Activated CD4-positive, alpha-beta T cell treated with anti-CD3 and anti-CD28 coated beads, Interleukin-2, amount 50 U/mL, for 4 hours (primary cell): ENCODE data around the gene RNASE4.
"Not testable (repeated sequence)": the region's sequence is repeated elsewhere in the genome, so short reads cannot be mapped to it uniquely, and the experiment has no call there.

Experiments
- DNase-seq, 2 experiments: peaks; one replicate each; pipeline ENCODE4 v3.0.0-alpha.2; 2020

Gene RNASE4

DNA sequence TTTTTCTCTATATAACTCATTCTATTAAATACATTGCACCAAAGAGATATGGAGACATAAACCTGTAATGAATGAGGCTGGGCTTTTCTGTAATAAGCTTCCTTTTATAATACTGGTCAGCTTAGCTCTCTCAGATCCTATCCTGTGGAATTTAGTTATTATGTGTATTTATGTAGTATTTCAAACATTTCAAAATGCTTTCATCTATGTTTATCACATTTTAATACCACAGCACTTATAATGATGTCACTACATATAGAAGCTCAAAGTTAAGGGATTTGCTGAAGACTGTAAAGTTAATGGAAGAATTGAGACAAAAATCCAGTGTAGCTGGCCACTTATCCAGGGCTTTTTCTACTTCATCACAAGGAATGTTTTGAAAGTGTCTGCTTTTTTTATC, 15.6 kb downstream of the RNASE4 start:
- DNase-seq: no peak

DNA sequence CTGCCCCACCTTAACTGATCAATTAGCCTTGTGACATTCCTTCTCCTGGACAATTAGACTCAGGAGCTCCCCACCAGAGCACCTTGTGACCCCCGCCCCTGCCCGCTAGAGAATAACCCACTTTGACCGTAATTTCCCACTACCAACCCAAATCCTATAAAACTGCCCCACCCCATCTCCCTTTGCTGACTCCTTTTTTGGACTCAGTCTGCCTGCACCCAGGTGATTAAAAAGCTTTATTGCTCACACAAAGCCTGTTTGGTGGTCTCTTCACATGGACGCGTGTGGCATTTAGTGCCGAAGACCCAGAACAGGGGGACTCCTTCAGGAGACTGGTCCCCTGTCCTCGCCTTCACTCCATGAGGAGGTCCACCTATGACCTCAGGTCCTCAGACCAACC, 16.6 kb downstream of the RNASE4 start:
- DNase-seq: not testable (repeated sequence)

DNA sequence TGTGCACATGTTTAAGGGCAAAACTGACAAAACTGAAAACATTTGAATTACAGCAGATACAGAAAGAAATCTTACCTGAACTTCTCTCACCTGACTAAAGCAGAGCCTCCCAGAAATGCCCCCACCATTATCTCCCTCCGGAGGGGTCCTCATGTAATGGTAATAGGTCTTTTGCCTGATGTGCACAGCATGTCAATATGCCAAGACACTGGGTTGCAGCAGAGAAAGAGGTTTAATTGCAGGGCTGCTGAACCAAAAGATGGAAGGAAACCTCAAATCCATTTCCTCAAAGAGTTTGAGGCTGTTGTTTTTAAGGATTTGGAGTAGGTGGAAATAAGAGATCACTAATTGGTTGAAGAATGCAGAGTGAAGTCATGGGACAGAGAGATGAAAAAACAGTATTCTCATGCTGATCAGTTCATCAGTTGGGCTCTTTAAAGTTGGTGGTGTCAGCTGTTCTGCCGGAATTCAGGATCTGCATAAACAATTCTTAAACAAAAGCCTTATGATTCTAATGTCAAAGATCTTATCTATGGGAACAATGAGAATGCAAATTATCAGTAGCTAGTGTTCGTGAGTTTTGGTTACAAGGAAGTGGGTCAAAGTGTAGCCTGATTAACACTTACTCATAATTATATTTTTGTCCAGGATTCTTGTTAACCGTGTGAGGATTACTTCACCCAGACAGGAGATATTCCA, 22.4 kb downstream of the RNASE4 start:
- DNase-seq: no peak

DNA sequence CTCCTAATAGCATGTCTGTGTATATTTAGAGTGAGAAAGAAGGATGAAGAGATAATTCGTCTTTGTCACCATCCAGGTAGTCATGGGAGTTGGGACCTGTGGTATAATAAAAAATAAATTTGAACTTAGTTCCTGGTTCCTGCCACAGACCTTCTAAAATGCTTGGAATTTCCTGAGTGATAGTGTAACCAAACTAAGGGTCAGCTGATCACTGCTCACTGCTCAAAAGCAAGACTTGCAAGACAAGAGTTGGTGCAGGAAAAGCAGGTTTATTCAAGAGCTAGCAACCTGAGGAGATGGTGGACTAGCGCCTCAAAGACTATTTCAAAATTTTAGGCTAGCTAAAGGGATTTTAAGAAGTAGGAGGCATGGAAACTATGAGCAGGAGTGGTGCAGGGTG, 23.3 kb downstream of the RNASE4 start:
- no peak for DNase-seq

DNA sequence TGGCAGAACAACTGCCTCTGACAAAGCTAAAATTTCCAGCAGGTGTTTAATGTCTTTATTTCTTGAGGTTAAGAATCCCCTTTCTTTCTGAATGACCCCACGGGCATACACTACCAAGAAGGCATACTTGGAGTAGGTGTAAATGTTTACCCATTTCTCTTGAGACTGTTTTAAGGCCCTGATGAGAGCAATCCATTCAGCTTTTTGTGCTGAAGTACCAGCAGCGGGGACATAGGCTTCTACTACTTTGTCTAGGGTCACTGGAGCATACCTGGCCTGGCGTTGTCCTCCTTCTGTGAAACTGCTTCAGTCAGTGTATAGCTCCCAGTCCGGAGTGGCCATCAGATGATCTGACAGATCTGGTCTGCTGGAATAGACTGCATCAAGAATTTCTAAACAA, 26.9 kb downstream of the RNASE4 start:
- no peak for DNase-seq

DNA sequence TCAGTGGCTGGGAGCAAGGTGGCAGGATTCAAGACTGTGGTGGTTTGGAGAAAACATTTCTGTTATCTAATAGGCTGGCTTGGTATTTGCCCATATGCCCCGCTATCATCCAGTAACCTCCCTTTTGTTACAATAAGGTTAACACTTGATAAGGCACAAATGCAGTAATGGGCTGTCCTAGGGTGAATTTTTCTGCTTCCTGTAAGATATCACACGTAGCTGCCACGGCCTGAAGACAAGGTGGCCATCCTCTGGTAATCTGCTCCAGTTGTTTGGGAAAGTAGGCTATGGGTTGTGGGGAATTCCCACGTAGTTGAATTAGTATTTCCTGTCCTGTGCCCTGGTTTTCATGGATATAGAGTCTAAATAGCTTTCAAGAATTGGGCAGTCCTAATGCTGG, 27.3 kb downstream of the RNASE4 start:
- DNase-seq: no peak

DNA sequence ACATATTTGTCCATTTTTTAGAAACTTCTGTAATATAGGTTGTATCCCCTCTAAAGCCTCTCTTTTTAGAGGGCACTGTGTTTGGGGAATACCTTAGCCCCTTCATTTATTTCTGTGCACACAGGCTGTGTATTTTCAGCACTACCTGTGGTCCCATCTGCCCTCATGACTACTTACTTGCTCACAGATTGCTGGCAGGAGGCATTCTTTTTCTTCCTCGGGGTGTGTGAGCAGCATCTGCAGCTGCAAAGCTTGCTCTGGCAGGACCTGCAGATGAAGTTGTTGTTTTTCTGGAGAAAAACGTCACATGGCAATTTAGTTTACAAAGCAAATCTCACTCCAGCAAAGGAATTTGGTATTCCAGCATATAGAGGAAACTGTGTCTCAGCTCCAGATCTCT, 28.5 kb downstream of the RNASE4 start:
- no peak for DNase-seq

DNA sequence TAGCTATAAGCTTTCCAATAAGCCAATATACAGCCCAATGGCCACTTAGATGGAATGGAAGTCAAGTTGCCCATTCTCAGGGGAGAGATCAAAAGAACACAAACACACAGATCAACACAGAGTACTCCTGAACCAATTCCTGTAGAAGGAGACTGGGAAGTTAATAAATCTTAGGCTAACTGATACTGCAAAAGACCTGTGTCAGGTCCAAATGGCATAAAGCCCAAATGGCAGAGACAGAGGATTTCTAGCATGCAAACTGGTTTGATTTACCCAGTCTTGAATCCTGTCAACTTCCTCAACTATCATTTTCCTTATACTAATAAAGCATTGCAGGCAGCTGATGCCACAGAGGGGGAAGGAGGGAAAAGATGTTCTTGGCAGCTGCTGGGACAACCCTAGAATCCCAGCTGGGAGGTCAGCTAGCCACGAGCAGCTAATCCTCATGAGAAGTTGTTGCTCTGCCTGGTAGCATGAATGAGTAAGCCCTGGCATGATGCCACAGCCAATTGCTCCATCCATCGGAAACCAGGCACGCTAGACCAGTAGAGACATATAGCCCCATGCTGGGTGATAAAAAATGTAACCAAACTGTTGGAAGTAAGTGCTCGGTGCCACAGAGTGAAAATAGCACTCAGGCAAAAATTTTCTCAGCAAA, 30.4 kb downstream of the RNASE4 start:
- DNase-seq: no peak

DNA sequence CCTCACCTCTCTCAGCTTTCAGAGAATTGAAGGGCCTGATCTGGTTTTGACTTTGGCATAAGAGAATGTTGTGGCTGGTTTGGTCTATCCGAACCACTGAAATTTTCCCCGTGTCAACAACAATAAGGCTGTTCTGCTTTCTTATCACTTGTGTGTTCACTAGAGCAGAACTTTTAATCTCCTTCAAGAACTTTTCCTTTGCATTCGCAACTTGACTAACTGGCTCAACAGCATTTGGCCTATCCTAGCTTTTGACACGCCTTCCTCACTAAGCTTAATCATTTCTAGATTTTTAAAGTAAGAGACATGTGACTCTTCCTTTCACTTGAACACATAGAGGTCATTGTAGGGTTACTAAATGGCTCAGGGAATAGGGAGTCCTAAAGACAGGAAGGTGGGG, 35.4 kb downstream of the RNASE4 start:
- DNase-seq: no peak

DNA sequence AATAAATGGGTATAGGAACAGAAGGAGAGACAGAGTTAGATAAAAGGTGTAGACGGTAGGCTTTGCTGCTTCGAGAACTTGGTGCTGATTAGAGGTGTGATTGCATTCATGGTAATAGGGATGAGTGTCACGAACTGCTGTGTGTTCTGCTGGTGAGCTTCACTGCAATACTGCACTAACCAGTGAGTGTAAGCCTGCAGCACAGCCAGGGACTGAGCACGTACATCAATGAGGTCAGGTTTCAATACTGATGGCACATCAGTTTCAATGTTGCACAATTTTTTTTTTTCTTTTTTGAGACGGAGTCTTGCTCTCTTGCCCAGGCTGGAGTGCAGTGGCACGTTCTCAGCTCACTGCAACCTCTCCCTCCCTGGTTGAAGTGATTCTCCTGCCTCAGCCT, 36.4 kb downstream of the RNASE4 start:
- no peak for DNase-seq

DNA sequence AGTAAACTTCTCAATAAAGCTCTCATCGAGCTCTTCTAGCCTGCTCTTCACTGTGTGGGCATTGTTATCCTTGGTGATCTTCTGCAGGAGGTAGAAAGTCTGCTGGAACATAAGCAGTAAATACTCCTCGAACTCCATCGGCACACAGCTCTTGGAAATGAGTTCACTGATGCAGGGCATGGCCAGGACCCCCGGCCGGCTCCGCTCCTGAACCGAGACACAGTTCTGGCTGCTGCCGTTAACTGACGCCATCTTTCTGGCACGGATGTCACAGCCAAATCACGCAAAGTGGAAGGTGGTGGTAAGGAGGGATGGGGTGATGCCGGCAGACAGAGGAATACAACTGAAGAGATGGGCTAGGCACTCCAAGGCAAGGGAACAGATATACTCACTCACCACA, 37.7 kb downstream of the RNASE4 start:
- DNase-seq: no peak

DNA sequence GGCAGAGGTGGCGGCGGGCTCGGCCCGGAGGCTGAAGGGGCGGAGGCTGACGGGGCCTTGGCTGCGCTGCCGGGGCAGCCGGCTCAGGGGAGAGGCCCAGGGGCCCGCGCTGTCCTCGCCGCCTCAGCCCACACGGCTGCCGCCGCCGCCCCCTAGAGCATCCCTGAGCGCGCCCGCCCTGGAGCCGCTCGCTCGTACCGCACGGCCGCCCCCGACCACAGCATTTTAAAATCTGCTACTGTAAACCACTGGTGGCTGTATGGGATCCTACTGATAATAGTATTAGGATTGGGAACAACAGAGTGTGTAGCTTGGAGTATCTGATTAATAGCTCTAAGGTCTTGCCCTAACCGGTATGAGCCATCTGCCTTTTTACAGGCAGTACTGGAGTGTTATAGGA, 39.1 kb downstream of the RNASE4 start:
- DNase-seq: no peak

DNA sequence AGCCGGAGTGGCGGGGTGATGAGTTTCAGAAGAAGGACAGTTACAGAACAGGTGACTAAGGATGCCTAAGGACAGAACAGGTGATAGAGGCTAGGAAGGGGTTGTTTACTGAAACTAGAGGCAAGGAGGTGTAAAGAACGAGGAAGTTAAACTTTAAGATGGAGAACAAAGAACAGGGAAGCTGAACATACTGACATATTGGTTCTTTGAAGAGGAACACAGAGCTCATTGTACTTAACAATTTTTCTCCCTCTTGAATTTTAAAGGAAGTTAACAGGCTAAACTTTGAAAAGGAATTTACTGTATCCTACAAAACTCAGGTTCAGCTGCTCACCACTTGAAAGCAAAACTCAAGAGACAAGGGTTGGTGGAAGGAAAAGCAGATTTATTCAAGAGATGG, 41.8 kb downstream of the RNASE4 start:
- DNase-seq: not testable (repeated sequence)

DNA sequence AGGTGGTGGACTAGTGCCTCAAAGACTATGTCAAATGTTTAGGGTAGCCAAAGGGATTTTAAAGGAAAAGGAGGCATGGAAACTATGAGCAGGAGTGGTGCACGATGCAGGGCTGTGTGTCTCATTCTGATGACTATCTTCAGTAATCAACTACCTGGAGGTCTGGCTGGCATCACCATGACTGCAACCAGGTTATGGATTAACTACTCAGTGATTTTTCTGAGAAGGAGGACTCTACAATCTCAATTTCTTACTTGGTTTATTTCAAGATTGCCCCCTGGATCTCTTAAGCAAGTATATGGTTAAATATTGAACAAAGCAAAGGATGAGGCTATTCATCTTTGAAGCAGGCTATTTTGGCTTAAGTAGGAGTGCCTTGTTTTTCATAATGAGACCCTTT, 42.2 kb downstream of the RNASE4 start:
- DNase-seq: no peak

DNA sequence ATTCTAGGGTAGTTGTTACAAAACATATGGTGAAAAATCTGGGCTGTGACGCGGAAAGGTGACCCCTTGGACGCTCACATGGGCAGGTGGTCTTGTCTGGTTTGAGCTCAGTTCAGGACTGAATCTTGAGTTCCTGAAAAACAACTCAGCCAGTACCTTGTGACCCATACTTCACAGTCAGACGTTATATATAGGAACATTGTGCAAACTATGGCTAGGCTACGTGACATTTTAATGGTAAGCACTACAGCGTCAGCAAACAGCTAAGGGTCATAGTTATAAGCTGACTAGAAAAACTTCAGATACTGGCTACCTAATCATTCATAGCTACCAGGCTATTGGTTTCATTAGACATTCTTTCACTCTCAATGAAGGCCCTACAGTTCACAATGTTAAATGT, 46.5 kb downstream of the RNASE4 start:
- no peak for DNase-seq

DNA sequence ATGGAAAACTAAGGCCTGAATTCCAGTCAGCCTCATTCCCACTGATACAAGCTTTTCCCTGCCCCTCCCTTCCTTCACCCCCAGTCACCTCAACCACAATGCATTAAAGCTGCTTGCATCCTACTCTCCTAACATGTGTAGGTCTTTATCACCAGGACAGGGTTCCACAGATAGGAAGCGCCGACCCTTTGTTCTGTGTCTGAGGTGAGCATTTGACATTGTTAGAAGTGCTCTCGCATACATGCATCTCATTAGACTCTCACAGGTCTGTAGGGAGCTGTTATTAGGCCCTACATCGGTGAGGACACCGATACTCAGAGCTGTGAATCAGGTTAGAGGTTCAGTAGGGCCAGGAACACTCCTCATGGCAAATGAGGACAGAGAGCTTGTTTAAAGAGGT, 48.1 kb downstream of the RNASE4 start:
- no peak for DNase-seq

DNA sequence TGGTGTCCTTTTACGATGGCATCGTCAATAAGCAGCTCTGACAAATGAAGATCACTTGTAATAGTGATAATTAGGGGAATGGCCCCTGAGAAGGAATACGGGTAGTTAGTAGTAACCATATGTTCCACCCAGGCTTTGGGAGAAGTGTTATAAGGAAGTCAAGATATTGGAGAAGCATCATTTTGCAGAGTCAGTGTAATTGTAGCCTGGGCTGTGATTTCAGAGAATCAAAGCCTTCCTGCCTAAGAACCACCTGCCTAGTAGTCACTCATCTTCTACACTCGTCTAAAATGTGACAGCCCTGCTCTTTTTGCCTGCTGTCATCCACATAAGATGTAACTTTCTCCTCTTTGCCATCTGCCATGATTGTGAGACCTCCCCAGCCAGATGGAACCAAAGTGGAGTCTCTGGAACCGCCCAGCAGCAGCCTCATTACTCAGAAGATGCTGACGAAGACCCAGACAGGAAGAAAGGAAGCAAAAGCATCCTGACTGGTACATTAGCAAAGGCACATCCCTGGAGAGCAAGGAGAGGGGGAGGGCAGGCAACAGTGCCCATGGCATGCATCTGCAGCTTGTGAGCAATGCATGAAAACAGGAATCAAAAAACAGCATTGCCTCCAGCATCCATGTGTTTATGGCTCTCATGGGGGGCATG, 48.7 kb downstream of the RNASE4 start:
- no peak for DNase-seq

DNA sequence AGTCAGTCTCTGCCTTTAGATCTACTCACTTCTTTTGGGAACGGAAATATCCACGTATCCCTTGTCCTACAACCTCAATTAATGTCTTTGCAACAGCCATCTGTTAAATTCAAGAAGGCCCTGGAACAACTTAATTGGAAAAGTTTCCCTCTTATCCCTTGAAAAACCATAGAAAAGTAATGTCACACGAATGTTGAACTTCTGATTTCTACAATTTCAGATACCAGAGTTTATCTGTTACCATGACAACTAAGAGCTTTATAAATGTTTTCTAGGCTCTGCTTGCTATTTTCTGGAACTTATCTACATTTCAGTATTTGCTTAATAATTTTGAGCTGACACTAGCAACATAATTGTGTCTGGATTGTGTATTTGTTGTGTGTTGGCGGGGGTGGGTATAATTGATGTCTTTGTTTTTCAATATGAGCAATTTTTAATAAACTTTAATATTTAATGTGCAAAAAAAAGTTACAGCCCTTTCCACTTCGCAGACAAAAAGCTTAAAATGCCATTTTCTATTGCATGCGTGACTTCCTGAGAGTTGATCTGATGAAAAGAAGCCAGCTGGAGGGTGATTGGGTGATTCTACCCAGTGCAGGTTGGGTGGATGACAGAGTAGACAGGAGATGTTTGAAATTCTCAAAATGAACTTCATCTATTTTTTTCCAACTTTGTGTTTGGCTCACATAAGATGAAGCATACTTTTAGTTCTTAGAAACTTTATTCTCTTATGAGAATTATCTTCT, 49.5 kb downstream of the RNASE4 start:
- DNase-seq: no peak

DNA sequence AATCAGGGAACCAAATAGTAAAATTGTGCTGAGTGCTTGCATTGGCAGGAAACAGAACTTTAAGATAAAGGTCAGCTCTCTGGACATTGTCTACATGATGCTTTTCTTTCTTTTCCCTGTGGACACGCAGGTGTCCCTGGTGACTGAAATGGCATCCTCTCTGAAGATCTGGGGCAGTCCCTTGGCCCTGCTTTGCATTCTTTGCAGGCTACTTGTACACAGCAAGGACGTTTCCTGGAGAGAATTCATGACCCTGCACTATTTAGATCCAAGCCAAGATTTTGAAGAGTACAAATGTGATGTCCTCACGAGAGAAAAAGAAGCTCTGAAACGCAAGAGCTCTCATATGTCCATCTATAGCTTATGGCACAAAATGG, 50.1 kb downstream of the RNASE4 start:
- DNase-seq: no peak

DNA sequence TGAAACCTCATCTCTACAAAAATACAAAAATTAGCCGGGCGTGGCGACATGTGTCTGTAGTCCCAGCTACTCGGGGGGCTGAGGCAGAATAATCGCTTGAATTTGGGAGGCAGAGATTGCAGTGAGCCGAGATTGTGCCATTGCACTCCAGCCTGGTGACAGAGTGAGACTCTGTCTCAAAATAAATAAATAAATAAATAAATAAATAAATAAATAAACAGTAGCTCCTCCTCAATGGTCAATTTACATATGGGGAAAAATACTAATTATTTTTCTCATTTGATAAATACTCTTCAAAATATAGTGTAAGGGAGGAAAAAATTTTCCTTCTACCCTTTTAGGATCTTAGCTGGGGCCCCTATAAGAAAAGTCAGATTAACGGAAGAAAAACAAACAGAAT, 53.9 kb downstream of the RNASE4 start:
- DNase-seq: not testable (repeated sequence)

DNA sequence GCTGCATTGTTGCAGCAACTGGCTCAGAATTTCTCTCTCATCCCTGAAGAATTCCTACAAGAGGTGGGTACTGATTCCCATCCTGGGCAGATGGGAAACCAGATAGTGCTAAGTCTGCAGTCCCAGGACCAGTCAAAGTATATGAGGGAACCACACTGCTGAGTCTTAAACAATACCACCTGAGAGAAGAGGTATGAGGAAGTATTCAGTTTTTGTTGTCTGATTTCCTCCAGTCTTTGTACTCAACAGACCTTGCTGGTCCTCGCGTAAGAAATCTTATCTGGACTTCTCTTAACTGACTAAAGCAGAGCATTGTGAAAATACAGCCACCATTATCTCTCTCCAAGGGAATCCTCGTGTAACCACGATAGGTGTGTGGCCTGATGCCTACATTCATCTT, 57.8 kb downstream of the RNASE4 start:
- no peak for DNase-seq

DNA sequence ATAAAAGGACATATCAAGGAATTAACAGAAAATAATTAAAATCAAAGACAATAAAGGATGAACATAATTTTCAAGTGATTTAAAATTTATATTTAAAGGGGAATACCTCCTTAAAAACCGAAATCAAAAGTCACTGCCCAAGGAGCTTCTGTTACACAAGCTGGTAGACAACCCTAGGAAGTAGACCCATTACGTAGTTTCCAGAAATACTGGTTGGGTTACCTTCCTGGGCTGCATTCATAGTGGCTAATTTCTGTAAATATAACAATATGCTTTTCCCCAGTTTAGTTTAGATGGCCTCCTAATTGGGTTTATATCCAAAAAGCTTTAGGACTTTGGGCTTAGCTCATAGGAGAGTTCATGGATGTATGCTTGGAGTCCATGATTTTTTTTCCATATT, 59.2 kb downstream of the RNASE4 start:
- DNase-seq: no peak

DNA sequence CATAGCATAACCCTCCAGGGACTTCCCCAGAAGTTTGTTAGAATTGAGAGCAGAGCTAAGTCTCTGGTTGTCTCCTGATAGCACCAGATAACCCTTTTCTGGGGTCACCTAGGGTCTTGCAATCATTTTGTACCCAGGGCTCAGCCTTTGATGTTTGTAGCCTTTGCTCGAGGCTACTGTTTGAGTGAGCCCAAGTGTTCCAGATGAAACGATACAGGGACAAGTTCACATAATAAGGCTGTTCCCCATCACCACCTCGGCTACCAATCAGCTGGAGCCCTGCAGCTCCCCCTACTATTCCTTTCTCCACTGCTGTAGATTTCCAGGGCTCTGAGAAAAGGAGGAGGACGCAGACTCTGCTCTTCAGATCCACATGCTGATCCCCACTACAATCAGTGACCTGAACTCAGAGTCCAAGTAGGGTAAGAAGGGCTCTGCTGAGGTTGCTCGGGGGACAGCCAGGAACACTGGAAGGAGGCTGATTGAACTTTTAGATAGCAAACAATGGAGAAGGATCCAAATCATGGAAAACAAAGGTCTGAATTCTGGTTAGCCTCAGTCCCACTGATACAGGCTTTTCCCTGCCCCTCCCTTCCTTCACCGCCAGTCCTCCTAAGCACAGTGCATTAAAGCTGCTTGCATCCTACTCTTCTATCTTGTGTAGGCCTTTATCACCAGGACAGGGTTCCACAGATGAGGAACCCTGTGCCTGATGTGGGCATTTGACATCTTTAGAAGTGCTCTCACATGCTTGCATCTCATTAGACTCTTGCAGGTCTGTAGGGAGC, 61.4 kb downstream of the RNASE4 start, which contains the start of gene EDDM3A:
TSS of gene EDDM3A (plus strand) at position 317 of the 788 bp plus-strand sequence. CDS start 1,694 bp downstream, outside the sequence.
- no peak for DNase-seq
